Lung (tissue), 12 donors: ENCODE data around the gene PGS1. TPM values are rescaled to one million over a fixed set of nuclear protein-coding genes. Genes with fewer than 3 reads are reported as not detected.

Source experiments
- ATAC-seq: fragments of 200-7000 bp; cut with Tn5 transposase; one replicate; pipeline ENCODE4 v1.9.1; 2020; ENCODE audit warnings: moderate number of reproducible peaks; ENCODE audit not compliant: insufficient read depth, low FRiP score
- DNase-seq, 3 donors: peaks; one replicate each; pipeline ENCODE4 v3.0.0-alpha.2; 2013 to 2017
- H3K27ac ChIP-seq, 2 donors: one replicate each; pipeline ENCODE4 v1.5.1; 2013; ENCODE audit warnings: mild to moderate bottlenecking in 2 of 2, moderate library complexity in 2 of 2, control low read depth in 1 of 2, inconsistent platforms in 1 of 2, low read depth in 1 of 2, low read length in 1 of 2
- H3K27me3 ChIP-seq, 3 donors: one replicate each; pipeline ENCODE4 v1.5.1; 2013; ENCODE audit warnings: low read length in 2 of 3; ENCODE audit not compliant: control insufficient read depth in 3 of 3, insufficient read depth in 3 of 3
- H3K36me3 ChIP-seq, 4 donors: one replicate each; pipeline ENCODE4 v1.5.1; 2013; ENCODE audit warnings: low read length in 4 of 4, mild to moderate bottlenecking in 1 of 4, moderate library complexity in 1 of 4; ENCODE audit not compliant: control insufficient read depth in 4 of 4, insufficient read depth in 4 of 4
- H3K4me1 ChIP-seq, 5 donors: one replicate each; pipeline ENCODE4 v1.5.1; 2013; ENCODE audit warnings: low read length in 5 of 5, mild to moderate bottlenecking in 2 of 5, moderate library complexity in 1 of 5; ENCODE audit not compliant: control insufficient read depth in 5 of 5, insufficient read depth in 5 of 5
- H3K4me3 ChIP-seq: one replicate; pipeline ENCODE4 v1.5.1; 2013; ENCODE audit warnings: mild to moderate bottlenecking, control low read depth, moderate library complexity
- H3K9ac ChIP-seq, 2 donors: one replicate each; pipeline ENCODE4 v1.5.1; 2013; ENCODE audit warnings: low read length in 2 of 2, control low read depth in 1 of 2; ENCODE audit not compliant: insufficient read depth in 1 of 2
- H3K9me3 ChIP-seq, 4 donors: one replicate each; pipeline ENCODE4 v1.5.1; 2013; ENCODE audit warnings: low read length in 3 of 4, mild to moderate bottlenecking in 1 of 4, moderate library complexity in 1 of 4; ENCODE audit not compliant: control insufficient read depth in 4 of 4, insufficient read depth in 3 of 4
- CTCF ChIP-seq: IDR thresholded peaks from 2 replicates; pipeline ENCODE4 v1.5.1; 2012; ENCODE audit warnings: mild to moderate bottlenecking; ENCODE audit errors: control extremely low read depth, extremely low read depth
- WGBS, 2 donors: extraction: QIAGEN DNeasy Blood & Tissue Kit; methylation state at CpG; one replicate each; pipeline ENCODE4 v1.1.7; 2013; 5-methylcytosine and 5-hydroxymethylcytosine counted together
- polyA plus RNA-seq, 2 donors: library from polyadenylated mRNA; stranded (reverse); fragments of 200-250 nt; gene quantifications; one replicate each; pipeline ENCODE4 v1.2.1, GENCODE V29; 2013
- total RNA-seq, 2 donors: library from RNA; depleted of rRNA in 1 of 2; stranded (reverse); fragments of >200 nt in 1 of 2; gene quantifications; one replicate each; pipeline ENCODE4 v1.2.1, GENCODE V29; 2014 to 2021
- donor health status: control.
- donor health status: control.
- donor health status: Bipolar disorder and iron deficiency.
- donor health status: healthy.
- donor health status: DM: yes; HTN: yes; CAD: no.

The PGS1 gene
- total and polyA plus RNA-seq, 4 donors: 44.9 to 104 (median 94.3) TPM

- peaks cover 0 to 8% (median 0%) of the 10 kb centered on the region in 5 donors for H3K4me1 ChIP-seq
- WGBS, 2 donors: 72 to 76% methylated on average over 19 of the region's 19 CpGs
- H3K27ac ChIP-seq: no peak overlapping the region
- H3K9me3 ChIP-seq: no peaks in the 10 kb centered on the region
- H3K27me3 ChIP-seq: no peaks in the 10 kb centered on the region
- TF ChIP-seq CTCF: no peak
- no peak for DNase-seq
- H3K36me3 ChIP-seq: no peaks in the 10 kb centered on the region
- H3K4me3 ChIP-seq: no peak overlapping the region
- H3K9ac ChIP-seq: no peak overlapping the region
- peak; percentile 13 for ATAC-seq
Observed at GRCh38 chr17:78337244-78338109, 41.0 kb upstream of the PGS1 start.

GRCh38 chr17:78338486-78339259 lies 39.8 kb upstream of the PGS1 start:
- Histone ChIP-seq H3K36me3 (no peaks in the 10 kb centered on the region), H3K27me3 (no peaks in the 10 kb centered on the region), H3K4me1 (peaks cover 0 to 20% (median 11%) of the 10 kb centered on the region in 5 donors), H3K4me3 (no peak overlapping the region), H3K9ac (no peak overlapping the region), H3K9me3 (no peaks in the 10 kb centered on the region), H3K27ac (no peak overlapping the region)
- no peak for DNase-seq
- TF ChIP-seq CTCF: no peak
- no peak for ATAC-seq
- WGBS, 2 donors: 48 to 57% methylated on average over 11 of the region's 11 CpGs

- DNase-seq: no peak
- 87 to 91% methylated on average over 10 of the region's 10 CpGs for WGBS, 2 donors
- H3K9me3 ChIP-seq: no peaks in the 10 kb centered on the region
- TF ChIP-seq CTCF: no peak
- H3K4me1 ChIP-seq: peaks cover 0 to 29% (median 18%) of the 10 kb centered on the region in 5 donors
- no peaks in the 10 kb centered on the region for H3K36me3 ChIP-seq
- no peak for ATAC-seq
- H3K27ac ChIP-seq: peak overlapping the region in 1 of 2 donors; percentile 2
- H3K4me3 ChIP-seq: no peak overlapping the region
- no peak overlapping the region for H3K9ac ChIP-seq
- H3K27me3 ChIP-seq: no peaks in the 10 kb centered on the region
Observed at GRCh38 chr17:78340183-78340955, 38.1 kb upstream of the PGS1 start.
